HL-60/S4 (cell line): Measurements from ENCODE around the gene PWP1.
"Not testable (repeated sequence)": the region's sequence is repeated elsewhere in the genome, so short reads cannot be mapped to it uniquely, and the experiment has no call there.

Experiments
- in situ Hi-C: fragments of 300-500 bp; cut with MboI; formaldehyde crosslinking; loops from 2 replicates; pipeline ENCODE4 v1.14.3; 2022; ENCODE audit warnings: low sequenced_read_pairs

The PWP1 gene

DNA sequence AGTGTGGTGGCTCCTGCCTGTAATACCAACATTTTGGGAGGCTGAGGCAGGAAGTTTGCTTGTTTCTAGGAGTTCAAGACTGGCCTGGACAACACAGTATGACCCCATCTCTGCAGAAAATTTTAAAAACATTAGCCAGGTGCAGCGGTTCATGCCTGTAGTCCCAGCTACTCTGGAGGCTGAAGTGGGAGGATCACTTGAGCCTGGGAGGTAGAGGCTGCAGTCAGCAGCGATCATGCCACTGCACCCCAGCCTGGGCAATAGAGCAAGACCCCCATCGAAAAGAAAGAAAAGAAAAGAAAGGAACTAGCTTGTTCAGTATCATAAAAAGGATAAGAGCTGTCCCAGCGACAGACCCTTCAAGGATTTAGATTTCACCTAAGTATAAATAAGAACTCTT, 18.1 kb upstream of the PWP1 start:
- in situ Hi-C loops, result no loop called here

- in situ Hi-C loops, result no loop called here
These were observed 17.1 kb upstream of the PWP1 start for GRCh38 chr12:107668320-107669098.

DNA sequence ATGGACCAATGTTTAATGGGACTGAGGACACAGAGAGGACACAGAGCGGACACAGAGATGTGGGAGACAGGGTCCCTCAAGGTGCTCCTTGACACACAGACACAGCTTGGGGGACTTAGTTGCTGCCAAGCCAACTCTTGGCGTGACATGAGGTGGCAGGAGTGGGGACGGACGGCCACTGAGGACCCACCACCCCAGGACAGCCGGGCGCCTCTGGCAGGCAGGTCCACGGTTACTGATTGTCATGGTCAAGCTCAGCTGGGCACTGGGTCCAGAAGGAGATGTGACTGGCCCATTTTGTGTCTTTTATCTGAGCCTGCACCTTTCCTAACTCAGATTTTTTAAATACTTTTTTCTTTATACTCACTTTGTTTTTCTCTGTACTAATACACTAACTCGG, 15.7 kb upstream of the PWP1 start:
- in situ Hi-C loops, result no loop called here

- in situ Hi-C loops, result no loop called here
These were observed 14.5 kb upstream of the PWP1 start for GRCh38 chr12:107670999-107671643.

DNA sequence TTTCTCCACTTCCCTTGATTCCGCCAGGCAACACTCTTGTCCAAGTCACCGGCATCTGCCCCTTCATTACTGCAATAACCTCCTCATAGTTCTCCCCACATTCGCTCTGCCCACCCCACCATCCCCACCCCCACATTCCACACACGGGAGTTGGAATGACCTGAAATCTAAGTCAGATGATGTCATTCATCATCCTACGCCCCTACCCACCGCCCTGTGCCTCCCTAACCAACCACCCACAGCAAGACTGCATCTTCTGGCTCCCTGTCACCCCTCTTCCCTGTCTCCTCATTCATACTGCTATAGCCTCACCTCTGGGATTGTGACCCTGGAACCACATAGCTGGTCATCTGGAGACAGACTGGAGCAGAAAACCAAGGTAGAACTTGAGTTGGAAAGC, 7.9 kb upstream of the PWP1 start:
- in situ Hi-C loops, result loop anchor here (5.0 kb wide), 1 partner anchor 210 kb away; no protein-coding TSS in a partner anchor

- in situ Hi-C loops, result loop anchor here (5.0 kb wide), 1 partner anchor 208 kb away; no protein-coding TSS in a partner anchor
These were observed 6.3 kb upstream of the PWP1 start for GRCh38 chr12:107679336-107679735.

GRCh38 chr12:107681455-107681835, 4.2 kb upstream of the PWP1 start:
- in situ Hi-C loops, result no loop called here

GRCh38 chr12:107681836-107682820, 3.5 kb upstream of the PWP1 start:
- in situ Hi-C loops, result no loop called here

DNA sequence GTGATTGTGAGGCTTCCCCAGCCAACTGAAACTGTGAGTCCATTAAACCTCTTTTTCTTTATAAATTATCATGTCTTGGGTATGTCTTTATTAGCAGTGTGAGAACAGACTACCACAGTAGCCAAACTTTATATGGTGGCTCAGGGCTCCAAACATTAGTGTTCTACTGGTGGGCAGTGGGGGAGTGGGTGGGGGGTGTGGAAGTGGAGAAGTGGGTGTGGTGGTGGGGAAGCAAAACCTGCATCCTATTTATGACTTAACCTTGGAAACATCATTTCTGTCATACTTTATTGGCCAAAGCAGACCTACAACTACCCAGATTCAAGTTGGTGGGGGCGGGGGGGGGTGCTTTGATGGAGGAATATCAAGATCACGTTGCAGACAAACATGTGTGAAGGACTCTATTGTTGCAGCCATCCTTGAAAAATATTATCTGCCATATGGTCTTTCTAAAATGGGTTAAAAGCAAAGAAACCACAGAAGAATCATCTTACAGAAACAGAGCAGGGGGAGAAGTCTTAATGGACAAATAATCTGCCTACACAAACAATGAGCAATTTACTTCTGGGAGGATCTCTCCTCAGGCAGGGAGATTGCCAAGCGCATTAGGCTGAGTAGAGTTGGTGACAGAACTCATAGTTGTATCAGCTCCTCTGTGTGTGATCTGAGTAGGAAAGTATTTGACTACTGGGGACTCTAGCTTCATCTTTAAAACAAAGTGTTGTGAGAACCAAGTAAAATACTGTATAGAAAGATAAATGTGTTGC, 1.4 kb upstream of the PWP1 start:
- in situ Hi-C loops, result no loop called here

- in situ Hi-C loops, result no loop called here
These were observed 624 bp upstream of the PWP1 start for GRCh38 chr12:107684990-107685359.

- in situ Hi-C loops, result not testable (repeated sequence)
These were observed 10.2 kb downstream of the PWP1 start for GRCh38 chr12:107695772-107696171.

DNA sequence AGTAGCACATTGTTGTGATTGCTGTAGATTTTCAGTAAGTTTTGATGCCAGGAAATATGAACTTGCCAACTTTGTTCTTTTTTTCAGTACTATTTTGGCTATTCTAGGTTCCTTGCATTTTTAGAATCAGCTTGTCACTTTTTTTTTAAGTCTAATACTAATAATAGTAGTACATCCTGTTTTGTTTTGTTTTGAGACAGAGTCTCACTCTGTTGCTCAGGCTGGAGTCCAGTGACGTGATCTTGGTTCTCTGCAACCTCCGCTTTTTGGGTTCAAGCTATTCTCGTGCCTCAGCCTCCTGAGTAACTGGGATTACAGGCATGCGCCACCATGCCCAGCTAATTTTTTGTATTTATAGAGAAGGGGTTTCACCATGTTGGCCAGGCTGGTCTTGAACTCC, 16.5 kb downstream of the PWP1 start:
- in situ Hi-C loops, result no loop called here

GRCh38 chr12:107704041-107704440, 18.4 kb downstream of the PWP1 start:
- in situ Hi-C loops, result no loop called here

DNA sequence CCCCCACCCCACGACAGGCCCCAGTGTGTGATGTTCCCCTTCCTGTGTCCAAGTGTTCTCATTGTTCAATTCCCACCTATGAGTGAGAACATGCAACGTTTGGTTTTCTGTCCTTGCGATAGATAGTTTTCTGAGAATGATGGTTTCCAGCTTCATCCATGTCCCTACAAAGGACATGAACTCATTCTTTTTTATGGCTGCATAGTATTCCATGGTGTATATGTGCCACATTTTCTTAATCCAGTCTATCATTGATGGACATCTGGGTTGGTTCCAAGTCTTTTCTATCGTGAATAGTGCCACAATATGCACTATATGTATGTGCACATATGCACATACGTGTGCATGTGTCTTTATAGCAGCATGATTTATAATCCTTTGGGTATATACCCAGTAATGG, 19.9 kb downstream of the PWP1 start:
- in situ Hi-C loops, result not testable (repeated sequence)

GRCh38 chr12:107715780-107716179, 30.2 kb downstream of the PWP1 start:
- in situ Hi-C loops, result no loop called here

GRCh38 chr12:107718606-107719005, 33.0 kb downstream of the PWP1 start:
- in situ Hi-C loops, result no loop called here

- in situ Hi-C loops, result not testable (repeated sequence)
These were observed 41.7 kb downstream of the PWP1 start for GRCh38 chr12:107727327-107727726.

- in situ Hi-C loops, result not testable (repeated sequence)
These were observed 42.1 kb downstream of the PWP1 start for GRCh38 chr12:107727742-107728141.

- in situ Hi-C loops, result no loop called here
These were observed 45.2 kb downstream of the PWP1 start for GRCh38 chr12:107730618-107731341.

- in situ Hi-C loops, result no loop called here
These were observed 45.8 kb downstream of the PWP1 start for GRCh38 chr12:107731366-107731765.
